ENCODE data around the gene IGSF9.

DNA sequence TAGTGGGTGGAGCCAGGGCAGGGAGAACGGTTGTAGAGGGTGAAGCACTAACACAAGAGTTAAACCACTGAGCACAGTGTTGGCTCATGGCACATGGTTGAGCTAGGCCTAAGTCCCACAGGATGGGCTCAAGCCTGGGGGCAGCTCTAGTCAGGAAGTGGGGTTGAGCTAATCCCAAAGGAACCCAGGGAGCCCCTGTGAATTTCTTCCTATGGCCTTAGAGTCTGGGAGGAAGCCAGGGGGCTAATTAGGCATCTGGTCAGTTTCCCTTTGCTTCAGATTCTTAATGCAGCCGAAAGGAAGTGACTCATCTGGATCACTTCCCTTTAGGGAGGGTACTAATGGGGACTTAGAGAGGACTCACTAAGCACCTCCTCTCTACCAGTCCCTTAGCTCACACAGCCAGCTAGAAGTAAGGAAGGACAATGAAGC is 55.6 kb downstream of the IGSF9 start:
- TF ChIP-seq MAZ (IDR thresholded peaks at IDR 0.05; ENCODE audit: borderline replicate concordance, low read depth, low read length) (no peak), MAZ (CRISPR knock-in tag; IDR thresholded peaks at IDR 0.05; ENCODE audit: low read depth) (no peak), HIVEP1 (CRISPR knock-in tag; IDR thresholded peaks at IDR 0.05) (no peak), MAX (IDR thresholded peaks at IDR 0.05) (no peak), ZNF264 (CRISPR knock-in tag; IDR thresholded peaks at IDR 0.05) (no peak), CTCF (CRISPR knock-in tag; IDR thresholded peaks at IDR 0.05) (no peak), ZNF256 (CRISPR knock-in tag; conservative IDR thresholded peaks at IDR 0.05) (no peak), ZSCAN20 (CRISPR knock-in tag; IDR thresholded peaks at IDR 0.05; ENCODE audit: borderline replicate concordance) (no peak)
